HG03066 (cell line): ENCODE measurements around the gene MON2.
"Not testable (repeated sequence)": the region's sequence is repeated elsewhere in the genome, so short reads cannot be mapped to it uniquely, and the experiment has no call there.

Experiments
- ATAC-seq: cut with Tn5 transposase; IDR thresholded peaks from one replicate; pipeline ENCODE4 v1.9.1; 2021; ENCODE audit warnings: low read depth; ENCODE audit not compliant: unreplicated experiment

MON2 gene

DNA sequence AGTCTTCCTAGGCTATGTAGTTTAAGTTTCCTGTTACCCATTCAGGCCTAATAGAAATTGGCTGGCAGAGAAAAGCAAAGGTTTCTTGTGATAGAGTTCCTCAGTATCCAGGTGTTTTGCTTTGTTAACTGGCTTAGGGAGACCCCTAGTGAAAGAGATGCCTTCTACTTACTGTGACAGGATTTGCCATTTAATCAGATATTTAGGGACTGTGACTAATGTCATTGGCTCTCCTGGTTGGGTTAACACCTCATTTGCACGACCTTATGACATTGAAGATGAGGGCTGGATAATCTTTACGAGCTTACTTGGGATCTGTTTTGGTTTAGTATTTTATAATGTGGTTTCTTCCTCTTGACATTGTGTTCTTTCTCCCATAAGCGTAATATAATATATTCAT is 5.8 kb downstream of the MON2 start:
- no peak for ATAC-seq

DNA sequence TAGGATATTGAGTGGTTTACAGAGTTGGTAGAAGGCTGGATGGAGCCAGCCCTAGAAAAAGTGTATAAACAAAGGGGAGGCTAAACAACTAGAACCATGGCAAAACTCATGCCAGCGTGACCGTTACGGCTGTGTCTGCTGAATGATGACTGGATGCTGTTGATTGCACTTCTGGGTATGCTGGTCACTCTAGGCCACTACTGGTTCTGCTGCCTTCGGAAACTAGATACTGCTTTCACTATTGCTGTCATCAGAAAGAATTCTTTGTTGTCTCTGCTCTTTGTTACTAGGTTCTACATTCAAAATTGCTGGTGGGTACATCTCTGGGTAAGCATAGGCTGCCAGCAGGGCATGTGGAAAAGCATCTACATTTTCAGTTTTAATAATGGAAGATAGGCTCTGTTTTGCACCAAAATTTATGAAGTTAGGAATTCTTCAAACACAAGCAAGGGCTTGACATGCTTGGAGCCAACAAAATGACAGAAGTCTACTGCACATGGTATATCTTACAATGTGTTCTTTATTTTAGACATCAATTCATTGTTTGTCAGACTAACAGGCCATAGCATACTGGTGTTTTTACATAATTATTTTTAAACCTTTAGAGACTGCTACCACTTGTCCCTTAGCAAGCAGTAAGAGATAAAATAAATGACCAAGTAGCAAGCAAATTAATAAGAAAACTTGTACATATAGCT is 15.4 kb downstream of the MON2 start:
- ATAC-seq = no peak

DNA sequence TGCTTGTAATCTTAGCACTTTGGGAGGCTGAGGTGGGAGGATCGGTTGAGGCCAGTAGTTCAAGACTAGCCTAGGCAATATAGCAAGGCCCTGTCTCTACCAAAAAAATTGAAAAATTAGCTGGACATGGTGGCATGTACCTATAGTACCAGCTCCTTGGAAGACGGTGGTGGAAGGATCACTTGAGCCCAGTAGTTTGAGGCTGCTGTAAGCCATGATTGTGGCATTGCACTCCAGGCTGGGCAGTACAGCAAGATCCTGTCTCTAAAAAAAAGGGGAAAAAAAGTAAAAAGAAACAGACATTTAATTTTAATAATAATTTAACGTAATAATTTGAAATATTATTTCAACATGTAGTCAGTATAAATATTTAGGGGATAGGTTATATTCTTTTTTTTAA is 16.1 kb downstream of the MON2 start:
- no peak for ATAC-seq

DNA sequence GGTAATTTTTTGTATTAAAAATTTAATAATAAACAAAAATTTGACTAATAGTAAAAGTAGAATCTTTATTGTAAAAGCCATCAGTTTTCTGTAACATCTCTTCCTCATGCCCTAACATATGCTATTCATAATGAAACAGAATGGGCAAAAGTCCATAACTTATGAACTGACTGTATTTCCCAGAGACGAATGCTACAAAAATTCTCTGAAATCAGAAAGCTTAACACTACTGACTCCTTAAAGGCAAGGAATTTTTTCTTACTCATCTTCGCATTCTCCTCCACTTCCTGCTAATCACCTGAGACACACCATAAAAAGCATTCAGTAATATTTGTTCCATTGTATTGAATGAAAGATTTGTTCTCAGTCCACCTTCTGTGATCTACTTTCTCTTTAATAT is 17.6 kb downstream of the MON2 start:
- no peak for ATAC-seq

DNA sequence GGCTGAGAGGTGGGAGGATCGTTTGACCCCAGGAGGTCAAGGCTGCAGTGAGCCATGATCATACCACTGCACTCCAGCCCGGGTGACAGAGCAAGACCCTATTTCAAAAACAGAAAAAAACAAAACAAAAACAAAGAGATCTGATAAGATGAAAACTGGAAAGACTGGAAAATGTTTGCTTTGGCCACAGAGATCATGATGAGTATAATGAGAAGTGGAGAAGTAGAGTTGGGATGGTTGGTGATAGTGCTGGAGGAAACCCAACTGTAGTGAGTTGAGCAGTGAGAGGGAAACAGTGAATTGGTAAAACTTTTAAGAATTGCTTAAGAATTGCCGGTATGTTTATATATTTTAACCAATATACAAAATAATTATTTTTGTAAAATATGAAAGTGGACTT is 39.2 kb downstream of the MON2 start:
- ATAC-seq = no peak

DNA sequence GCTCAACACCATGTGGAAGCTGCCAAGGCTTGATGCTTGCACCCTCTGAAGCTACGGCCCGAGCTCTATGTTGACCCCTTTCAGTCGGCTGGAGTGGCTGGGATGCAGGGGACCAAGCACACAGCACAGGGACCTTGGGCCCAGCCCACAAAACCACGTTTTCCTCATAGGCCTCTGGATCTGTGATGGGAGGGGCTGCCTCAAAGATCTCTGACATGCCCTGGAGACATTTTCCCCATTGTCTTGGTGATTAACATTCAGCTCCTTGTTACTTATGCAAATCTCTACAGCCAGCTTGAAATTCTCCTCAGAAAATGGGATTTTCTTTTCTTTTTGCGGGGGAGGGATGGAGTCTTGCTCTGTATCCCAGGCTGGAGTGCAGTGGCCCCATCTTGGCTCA is 46.3 kb downstream of the MON2 start:
- no peak for ATAC-seq

DNA sequence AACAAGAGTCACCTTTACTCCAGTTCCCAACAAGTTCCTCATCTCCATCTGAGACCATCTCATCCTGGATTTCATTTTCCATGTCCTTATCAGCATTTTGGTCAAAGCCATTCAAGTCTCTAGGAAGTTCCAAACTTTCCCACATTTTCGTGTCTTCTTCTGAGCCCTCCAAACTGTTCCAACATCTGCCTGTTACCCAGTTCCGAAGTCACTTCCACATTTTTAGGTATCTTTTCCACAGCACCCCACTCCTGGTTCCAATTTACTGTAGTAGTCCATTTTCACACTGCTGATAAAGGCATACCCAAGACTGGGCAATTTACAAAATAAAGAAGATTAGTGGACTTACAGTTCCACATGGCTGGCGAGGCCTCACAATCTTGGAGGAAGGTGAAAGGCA is 47.5 kb downstream of the MON2 start:
- not testable (repeated sequence) for ATAC-seq

DNA sequence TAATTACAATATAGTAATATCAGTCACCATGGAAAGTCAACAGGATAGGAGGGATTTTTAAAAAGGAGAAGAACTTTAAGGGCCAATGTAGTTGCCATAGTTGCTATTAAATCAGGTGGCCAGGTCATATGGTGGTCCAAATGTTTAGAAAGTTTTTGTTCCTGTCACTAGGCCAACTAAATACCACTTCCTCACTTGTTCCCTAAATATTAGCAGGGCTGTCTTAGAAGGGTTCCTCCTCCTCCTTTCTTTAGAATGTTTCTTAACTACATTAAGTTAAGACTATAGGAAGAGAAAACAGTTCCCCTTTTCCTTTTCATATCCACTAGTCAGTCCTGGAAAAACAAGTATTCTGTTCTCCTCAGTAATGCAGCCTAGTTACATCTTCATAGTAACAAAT is 50.3 kb downstream of the MON2 start:
- ATAC-seq = no peak

DNA sequence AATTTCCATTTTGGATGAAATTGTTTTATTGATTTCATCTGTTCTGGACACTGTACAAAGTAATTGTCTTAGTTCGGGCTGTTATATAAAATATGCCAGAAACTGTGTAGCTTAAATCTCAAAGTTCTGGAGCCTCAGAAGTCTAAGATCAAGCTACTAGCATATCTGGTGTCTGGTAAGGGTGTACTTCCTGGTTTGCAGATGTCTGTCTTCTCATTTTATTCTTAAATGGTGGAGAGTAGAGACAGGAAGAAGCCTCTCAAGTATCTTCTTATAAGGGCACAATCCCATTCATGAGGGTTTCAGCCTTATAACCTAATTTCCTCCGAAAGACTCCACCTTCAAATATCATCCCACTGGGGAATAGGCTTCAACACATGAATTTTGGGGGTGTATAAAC is 51.3 kb downstream of the MON2 start:
- no peak for ATAC-seq

DNA sequence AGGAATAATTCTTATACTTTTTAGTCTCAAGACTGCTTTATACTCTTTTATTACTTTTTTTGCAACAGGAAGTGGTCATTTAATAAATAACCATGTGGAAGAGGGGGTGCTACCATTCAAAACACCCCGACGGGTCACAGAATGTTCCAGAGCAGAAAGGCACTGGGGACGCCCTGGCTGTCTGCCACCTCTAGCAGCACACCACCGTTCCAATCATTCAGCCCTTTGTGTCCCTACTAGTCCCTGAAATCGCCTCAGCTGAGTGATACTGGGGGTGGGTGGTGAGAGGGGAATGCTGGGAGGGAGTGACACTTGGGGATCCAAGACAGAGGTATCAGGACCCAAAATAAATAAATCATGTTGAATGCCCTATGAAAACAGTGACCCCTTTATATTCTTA is 52.4 kb downstream of the MON2 start:
- no peak for ATAC-seq

DNA sequence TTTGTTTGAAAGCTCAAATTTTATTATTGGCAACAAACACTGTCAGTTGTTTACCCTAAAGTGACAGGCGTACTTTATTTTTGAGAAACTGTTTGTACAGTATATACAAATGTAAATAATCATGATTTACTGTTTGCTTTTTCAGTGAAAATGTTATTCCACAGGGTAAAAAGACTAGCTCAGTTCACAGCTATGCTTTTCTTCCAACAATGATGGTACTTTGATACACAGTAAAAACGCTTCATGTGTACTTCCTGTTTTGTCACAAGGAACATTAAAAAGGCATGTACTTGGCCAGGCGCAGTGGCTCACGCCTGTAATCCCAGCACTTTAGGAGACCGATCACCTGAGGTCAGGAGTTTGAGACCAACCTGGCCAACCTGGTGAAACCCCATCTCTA is 53.7 kb downstream of the MON2 start:
- no peak for ATAC-seq

DNA sequence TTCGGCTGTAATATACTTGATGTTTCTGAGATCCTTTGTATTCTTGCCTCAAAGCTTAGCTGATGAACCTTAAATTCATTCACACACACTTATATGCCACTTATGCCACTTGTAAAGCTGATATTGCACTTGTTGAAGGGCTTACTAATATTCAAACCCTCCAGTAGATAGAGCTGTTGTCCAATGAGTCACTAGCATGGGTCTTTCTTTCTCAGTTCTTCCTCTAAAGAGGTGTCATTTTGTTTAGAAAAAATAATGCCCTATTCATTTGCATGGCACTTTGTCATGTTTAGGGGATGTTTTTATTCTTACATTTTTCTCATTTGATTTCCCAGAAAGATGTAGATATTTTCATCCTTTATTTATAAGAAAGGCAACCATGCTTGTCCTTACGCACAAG is 56.4 kb downstream of the MON2 start:
- ATAC-seq = no peak

DNA sequence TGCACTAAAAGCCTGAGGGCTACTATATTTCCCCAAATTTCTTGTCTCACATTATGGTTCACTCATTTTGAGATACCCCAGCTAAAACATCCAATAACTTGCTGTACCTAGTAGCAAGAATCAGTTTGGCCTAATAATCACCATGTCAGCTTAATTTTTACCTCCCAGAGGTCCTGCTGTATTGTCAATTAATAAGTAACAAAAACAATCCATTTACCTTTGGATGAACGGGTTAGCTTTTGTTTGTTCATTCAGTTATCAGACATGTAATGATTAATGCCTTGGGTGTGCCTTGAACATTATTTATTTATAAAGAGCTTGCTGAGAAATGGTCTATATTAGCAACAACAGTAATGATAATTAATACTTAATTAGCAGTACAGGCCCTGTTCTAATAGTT is 57.0 kb downstream of the MON2 start:
- ATAC-seq = no peak

DNA sequence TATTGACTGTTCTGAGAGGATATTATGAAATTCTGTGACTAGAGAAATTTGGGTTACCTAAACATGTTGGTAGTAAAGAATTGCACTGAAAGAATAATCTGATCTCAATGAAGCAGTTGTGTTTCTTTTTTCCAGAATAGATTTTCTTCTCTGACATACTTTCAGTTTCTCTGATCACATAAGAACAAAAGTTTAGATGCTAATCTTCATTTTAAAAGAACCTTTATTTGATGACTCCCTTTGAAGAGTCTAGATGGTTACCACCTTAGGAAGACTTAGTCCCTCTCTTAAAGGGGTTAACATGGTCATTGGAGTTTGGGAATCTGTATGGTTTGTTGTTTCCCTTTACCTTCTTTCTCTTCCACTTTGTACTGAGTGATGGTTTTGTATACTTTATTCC is 58.6 kb downstream of the MON2 start:
- ATAC-seq = no peak

DNA sequence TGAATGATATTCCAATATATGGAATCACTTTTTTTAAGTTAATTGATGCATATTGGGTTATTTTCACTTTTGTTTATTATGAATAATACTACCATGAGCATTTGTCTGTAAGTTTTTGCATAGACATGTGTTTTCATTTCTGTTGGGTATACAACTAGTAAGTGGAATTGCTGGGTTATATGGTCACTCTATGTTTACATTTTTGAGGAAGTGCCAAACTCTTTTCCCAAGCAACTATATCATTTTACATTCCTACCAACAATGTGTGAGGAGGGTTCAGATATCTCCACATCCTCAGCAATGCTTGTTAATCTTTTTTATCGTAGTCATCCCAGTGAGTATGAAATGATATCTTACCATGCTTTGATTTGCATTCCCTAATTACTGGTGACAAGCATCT is 64.0 kb downstream of the MON2 start:
- ATAC-seq = no peak

DNA sequence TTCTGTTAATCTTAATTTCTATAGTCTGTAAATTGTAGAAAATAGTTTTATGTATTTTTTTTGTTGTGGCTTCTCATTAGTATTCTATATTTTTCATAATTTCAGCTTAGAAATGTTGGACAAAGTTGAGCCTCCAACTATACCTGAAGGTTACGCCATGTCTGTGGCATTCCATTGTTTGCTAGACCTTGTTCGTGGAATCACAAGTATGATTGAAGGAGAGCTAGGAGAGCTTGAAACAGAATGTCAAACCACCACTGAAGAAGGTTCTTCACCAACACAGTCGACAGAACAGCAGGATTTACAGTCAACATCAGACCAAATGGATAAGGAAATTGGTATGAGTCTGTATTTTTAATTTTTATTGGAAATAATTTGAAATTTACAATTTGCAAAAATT is 65.7 kb downstream of the MON2 start:
- no peak for ATAC-seq

DNA sequence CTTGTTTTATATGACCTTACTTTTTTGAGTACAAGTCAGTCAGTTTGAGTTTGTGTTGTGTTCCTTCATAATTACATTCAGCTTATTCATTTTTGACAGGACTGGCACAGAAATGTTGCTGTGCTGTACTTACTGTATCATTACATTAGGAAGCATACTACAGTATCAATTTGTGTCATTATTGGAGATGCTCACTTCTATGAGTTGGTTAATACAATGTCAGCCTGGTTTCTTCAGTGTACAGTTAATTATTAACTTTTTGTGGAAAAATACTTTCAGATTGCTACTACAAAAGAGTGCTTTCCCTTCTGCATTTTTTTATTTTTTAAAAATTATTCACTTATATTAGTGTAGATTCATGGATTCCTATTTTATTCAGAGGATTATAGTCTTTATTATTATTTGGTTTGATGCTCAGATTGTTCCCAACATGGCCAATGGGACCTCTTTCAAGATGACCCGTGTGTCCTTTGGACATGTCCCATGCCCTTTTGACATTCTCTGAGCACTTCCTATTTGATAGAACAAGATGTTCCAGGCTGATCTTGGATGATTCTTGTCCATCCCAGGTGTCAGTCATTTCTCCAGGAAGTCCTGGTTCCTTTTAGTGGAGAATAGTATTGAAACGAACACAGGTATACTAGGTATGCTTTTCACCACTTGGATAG is 66.6 kb downstream of the MON2 start:
- ATAC-seq = no peak

DNA sequence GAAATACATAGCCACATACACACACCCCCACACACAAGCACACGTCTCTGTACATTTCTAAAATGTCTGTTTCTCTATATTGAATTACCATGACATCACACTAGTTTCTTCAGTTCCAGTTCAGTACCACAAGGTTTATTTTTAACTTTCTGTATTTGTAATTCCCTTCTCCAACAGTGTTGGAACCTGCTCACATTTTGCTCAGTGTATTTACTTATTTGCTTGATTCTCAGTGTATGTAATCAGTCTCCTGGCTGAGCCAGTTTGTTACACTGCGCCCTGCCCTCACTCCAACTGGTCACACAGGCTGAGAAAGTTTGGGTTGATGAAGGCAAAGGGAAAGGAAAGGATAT is 67.1 kb downstream of the MON2 start:
- no peak for ATAC-seq

DNA sequence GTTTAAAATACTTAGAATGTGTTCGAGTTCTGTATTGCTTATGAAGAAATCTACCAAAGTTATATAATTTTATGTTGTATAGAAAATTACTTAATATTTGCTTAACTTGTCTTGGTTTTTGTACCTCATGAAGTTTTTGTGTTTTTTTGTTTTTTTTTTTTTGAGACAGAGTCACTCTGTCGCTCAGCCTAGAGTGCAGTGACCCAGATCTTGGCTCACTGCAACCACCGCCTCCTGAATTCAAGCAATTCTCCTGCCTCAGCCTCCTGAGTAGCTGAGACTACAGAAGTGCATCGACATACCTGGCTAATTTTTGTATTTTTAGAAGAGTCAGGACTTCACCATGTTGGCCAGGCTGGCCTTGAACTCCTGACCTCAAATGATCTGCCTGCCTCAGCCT is 69.9 kb downstream of the MON2 start:
- ATAC-seq = no peak

DNA sequence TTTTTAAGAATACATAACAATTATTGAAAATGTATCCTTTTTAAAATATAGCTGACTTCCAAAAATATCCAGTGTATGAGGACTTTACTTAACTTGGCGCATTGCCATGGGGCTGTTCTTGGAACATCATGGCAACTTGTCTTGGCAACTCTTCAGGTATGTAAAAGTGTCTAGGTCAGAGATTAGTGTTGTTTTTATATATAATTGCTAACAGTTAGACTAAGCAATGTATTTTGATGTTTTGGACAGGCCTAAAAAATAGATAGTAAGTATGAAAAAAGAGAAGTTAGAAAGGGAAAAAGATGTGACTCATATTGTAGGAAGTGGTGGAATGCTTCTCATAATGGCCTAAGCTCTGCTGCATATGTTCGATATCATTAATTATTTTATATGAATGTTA is 70.9 kb downstream of the MON2 start:
- no peak for ATAC-seq

DNA sequence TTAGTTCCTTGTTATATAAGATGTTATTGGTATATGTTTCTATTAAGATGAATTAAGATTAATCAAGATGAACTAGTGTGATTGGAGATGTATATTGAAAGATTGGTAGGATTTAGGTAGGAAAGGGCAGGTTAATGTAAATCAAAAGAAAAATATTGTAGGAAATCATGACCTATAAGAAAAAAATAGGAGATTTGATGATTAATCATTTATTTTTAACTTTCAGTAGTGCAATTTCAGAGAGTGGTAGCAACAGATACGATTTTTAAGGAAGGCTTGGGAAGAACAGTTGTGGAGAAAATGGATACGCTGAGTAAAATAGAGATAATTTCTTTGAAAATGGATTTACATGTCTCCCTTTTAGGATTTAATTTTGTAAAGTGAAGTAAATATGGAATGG is 73.7 kb downstream of the MON2 start:
- no peak for ATAC-seq

DNA sequence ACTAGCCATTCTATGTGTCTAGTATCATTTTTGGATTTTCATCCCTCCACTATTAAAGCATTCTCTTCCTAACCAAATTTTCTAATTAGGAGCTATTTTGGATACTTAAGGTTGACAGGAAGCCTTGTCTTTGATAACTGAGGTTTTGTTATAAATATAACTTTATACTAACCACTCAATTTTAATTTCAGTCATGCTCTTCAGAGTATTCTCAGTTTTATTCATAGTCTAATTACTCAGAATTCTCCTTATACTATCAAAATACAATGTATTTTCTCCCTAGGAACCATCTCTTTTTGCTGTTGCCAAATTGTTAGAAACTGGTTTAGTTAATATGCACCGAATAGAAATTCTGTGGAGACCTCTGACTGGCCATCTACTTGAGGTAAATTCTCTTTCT is 76.2 kb downstream of the MON2 start:
- ATAC-seq = no peak

DNA sequence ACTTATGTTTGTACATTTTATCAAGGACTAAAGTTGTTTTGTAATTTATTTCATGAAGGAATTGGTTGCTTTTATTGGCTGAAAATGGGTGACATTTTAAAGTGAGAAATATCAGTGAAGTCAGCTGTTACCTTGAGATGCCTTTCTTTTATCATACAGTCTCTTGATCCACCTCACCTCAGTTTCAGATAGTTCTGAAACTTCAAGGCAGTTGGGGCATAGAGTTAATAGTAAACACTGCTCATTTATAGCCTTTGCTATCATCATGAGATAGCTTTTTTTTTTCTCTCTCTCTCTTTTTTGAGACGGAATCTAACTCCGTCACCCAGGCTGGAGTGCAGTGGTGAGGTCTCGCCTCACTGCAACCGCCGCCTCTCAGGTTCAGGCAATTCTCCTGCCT is 76.7 kb downstream of the MON2 start:
- ATAC-seq = no peak
